Endothelial cell of umbilical vein (primary cell): ENCODE data around the gene LRRC4B. TPM values are rescaled to one million over a fixed set of nuclear protein-coding genes. Genes with fewer than 3 reads are reported as not detected.

Experiments used
- BruUV-seq: library from RNA; stranded (reverse); fragments of 400-500 nt; replicated peaks from 2 replicates; lab custom pipeline; 2021; lab: Mats Ljungman, UMichigan
- CTCF ChIA-PET: fragments of 300-600, 350-600 bp; sonication (Branson Sonifier 250); formaldehyde crosslinking; loops from one replicate; lab custom pipeline; 2021; ENCODE audit warnings: antibody characterized with exemption, inconsistent platforms; lab: Charles Lee
- POLR2A ChIA-PET: fragments of 300-600, 350-600 bp; sonication (Branson Sonifier 250); formaldehyde crosslinking; loops from one replicate; lab custom pipeline; 2021; ENCODE audit warnings: antibody characterized with exemption, inconsistent platforms; lab: Charles Lee
- DNase-seq: peaks from one replicate; pipeline ENCODE4 v3.0.0-alpha.2; 2011; ENCODE audit warnings: low read depth, low spot score
- FAIRE-seq: peaks from 2 replicates; lab custom pipeline; 2011; peaks lifted over from hg19 to GRCh38; lab: Jason Lieb, UNC
- H2AFZ ChIP-seq: 2 replicates; pipeline ENCODE4 v1.6.0; 2012; ENCODE audit warnings: low read depth, low read length, control low read depth, inconsistent platforms
- H3K27ac ChIP-seq: 2 replicates; pipeline ENCODE4 v1.5.1; 2011; ENCODE audit warnings: low read depth, mild to moderate bottlenecking, control low read depth, low read length, moderate library complexity; ENCODE audit not compliant: insufficient read depth
- H3K27me3 ChIP-seq, 2 experiments: 2 replicates each; pipeline versions ENCODE4 v1.6.0 to v1.6.1; 2011; ENCODE audit warnings: low read length in 2 of 2, mixed read lengths in 1 of 2; ENCODE audit not compliant: control insufficient read depth in 2 of 2, insufficient read depth in 2 of 2
- H3K36me3 ChIP-seq, 2 experiments: 2 replicates in 1 of 2; 3 replicates in 1 of 2; pipeline ENCODE4 v1.5.1; 2011; ENCODE audit warnings: low read length in 2 of 2, mild to moderate bottlenecking in 1 of 2, moderate library complexity in 1 of 2; ENCODE audit not compliant: control insufficient read depth in 2 of 2, insufficient read depth in 2 of 2; ENCODE audit errors: extremely low read depth in 1 of 2
- H3K4me1 ChIP-seq: 3 replicates; pipeline ENCODE4 v1.5.1; 2011; ENCODE audit warnings: mild to moderate bottlenecking, low read length; ENCODE audit not compliant: control insufficient read depth, insufficient read depth; ENCODE audit errors: extremely low read depth
- H3K4me2 ChIP-seq: 2 replicates; pipeline ENCODE4 v1.6.1; 2011; ENCODE audit warnings: low read length, control low read depth, mixed read lengths; ENCODE audit not compliant: insufficient read depth
- H3K4me3 ChIP-seq, 3 experiments: fragments of 200-600 bp in 1 of 3; sonication (generic), shearing (Covaris generic) in 1 of 3; replicated peaks in 1 of 3; 2 replicates each; pipeline ENCODE4 v1.5.1; 2011 to 2016; ENCODE audit warnings: control low read depth in 3 of 3, low read length in 3 of 3, mild to moderate bottlenecking in 2 of 3, inconsistent platforms in 1 of 3, low read depth in 1 of 3, moderate library complexity in 1 of 3; ENCODE audit not compliant: insufficient read depth in 1 of 3
- H3K79me2 ChIP-seq: 2 replicates; pipeline ENCODE4 v1.6.0; 2012; ENCODE audit warnings: low read length, inconsistent platforms; ENCODE audit not compliant: control insufficient read depth, insufficient read depth
- H3K9ac ChIP-seq: replicated peaks from 2 replicates; pipeline ENCODE3; 2011; ENCODE audit warnings: low read length, control low read depth; ENCODE audit not compliant: insufficient read depth; ENCODE audit errors: extremely low read depth
- H3K9me1 ChIP-seq: replicated peaks from 3 replicates; pipeline ENCODE4 v1.6.0; 2011; ENCODE audit warnings: mild to moderate bottlenecking, low read length; ENCODE audit not compliant: control insufficient read depth, insufficient read depth; ENCODE audit errors: extremely low read depth
- H3K9me3 ChIP-seq: replicated peaks from 2 replicates; pipeline ENCODE4 v1.5.1; 2012; ENCODE audit warnings: low read length, inconsistent platforms; ENCODE audit not compliant: control insufficient read depth, insufficient read depth
- H4K20me1 ChIP-seq: replicated peaks from 2 replicates; pipeline ENCODE3; 2011; ENCODE audit warnings: mild to moderate bottlenecking, low read length; ENCODE audit not compliant: control insufficient read depth, insufficient read depth; ENCODE audit errors: extremely low read depth
- EZH2 ChIP-seq: IDR thresholded peaks from 2 replicates; pipeline ENCODE4 v1.6.1; 2012; ENCODE audit warnings: borderline replicate concordance, low read depth, mild to moderate bottlenecking, moderate library complexity, low read length, inconsistent platforms; ENCODE audit not compliant: severe bottlenecking
- FOS ChIP-seq: IDR thresholded peaks from 2 replicates; pipeline ENCODE4 v1.6.1; 2011; ENCODE audit warnings: mild to moderate bottlenecking, low read length, moderate library complexity, borderline replicate concordance; ENCODE audit not compliant: insufficient read depth
- GATA2 ChIP-seq: IDR thresholded peaks from 2 replicates; pipeline ENCODE4 v1.7.0; 2011; ENCODE audit warnings: low read depth, mild to moderate bottlenecking, moderate library complexity, mixed read lengths, low read length; ENCODE audit not compliant: insufficient read length, insufficient read depth
- JUN ChIP-seq: IDR thresholded peaks from 2 replicates; pipeline ENCODE4 v1.6.1; 2011; ENCODE audit warnings: borderline replicate concordance, low read depth; ENCODE audit not compliant: insufficient read length, insufficient read depth
- MAX ChIP-seq: IDR thresholded peaks from 2 replicates; pipeline ENCODE4 v1.6.1; 2011; ENCODE audit not compliant: insufficient read depth, insufficient read length
- MYC ChIP-seq: IDR thresholded peaks from one replicate; pipeline ENCODE4 v1.6.1; 2011; ENCODE audit warnings: mild to moderate bottlenecking, low read depth, low read length
- POLR2A ChIP-seq: IDR thresholded peaks from 2 replicates; pipeline ENCODE4 v1.6.1; 2012; ENCODE audit warnings: low read depth, mild to moderate bottlenecking, control low read depth, low read length
- POLR2AphosphoS5 ChIP-seq: IDR thresholded peaks from 2 replicates; pipeline ENCODE4 v1.6.1; 2012; ENCODE audit warnings: low read depth, mild to moderate bottlenecking, control low read depth, low read length, moderate library complexity; ENCODE audit not compliant: insufficient read depth
- dilution Hi-C: fragments of 300-500 bp; cut with MboI; formaldehyde crosslinking; loops from one replicate; pipeline ENCODE4 v1.15.0; 2019; ENCODE audit warnings: low sequenced_read_pairs; ENCODE audit not compliant: extremely low pct_ligation_motif_present
- intact Hi-C: fragments of 100-400 bp; cut with micrococcal nuclease; formaldehyde crosslinking; loops from one replicate; pipeline ENCODE4 v1.10.0; 2022
- polyA plus RNA-seq, 4 experiments: library from polyadenylated mRNA; depleted of rRNA in 3 of 4; stranded (reverse) in 3 of 4; unstranded in 1 of 4; fragments of >200 nt; gene quantifications; 2 replicates each; pipeline versions ENCODE4 v1.2.1 to v1.2.3, GENCODE V29; 2011 to 2012; ENCODE audit warnings: missing spikeins in 1 of 4
- total RNA-seq: library from RNA; stranded (reverse); gene quantifications from 2 replicates; pipeline ENCODE4 v1.2.3, GENCODE V29; 2021
- TF ChIP-seq, protein P1 (sequence below), 2 donors: IDR thresholded peaks; 1 replicate in 1 of 2; 2 replicates in 1 of 2; pipeline ENCODE4 v1.5.1; 2011; ENCODE audit warnings: low read length in 2 of 2, mild to moderate bottlenecking in 2 of 2, moderate library complexity in 2 of 2, control low read depth in 1 of 2, inconsistent platforms in 1 of 2, low read depth in 1 of 2; ENCODE audit not compliant: insufficient read depth in 1 of 2; ENCODE audit errors: extremely low read depth in 1 of 2

Gene LRRC4B
- total and polyA plus RNA-seq, 2 donors (not counting 3 experiments of a cell fraction or from before 2014, with no cell fraction given): 0.08 TPM; not detected in 1

DNA sequence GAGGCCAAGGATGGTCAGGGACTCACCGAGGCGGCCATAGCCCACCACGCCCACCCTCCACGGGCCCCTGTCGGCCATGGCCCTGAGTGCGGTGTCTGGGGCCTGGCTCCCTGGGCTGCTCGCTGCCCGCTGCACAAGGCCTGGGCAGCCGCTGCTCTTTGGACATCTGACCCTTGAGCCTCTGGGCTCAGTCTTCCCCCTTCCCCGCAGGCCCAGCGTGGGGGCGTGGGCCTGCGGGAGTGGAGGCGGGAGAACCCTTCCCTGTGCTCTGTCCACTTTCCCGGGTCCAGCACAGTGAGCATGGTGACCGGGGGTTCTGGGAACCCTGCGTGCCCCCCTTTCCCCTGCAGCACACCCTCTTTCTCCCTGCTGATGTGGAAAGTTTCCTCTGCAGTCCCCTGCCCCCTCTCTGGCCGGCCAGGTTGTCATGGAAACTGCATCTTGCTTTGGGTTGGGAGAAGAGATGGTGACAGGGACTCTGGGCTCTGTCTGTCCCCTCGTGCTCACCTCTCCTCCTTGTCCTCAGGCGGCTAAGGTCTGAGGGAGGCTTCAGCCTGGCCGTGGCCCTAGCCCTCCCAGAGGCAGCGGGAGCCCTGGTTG, 54.4 kb downstream of the LRRC4B start, which contains the start of gene ASPDH:
Gene ASPDH (minus strand): TSS at position 168 of the 600 bp plus-strand sequence. CDS start 90 bp downstream, at position 78.
- H3K4me3 ChIP-seq: no peak within 1 kb of the TSS
- intact Hi-C loops: no loop called here
- no peak within 1 kb of the TSS for H3K27ac ChIP-seq

More for the DNA sequence above, 54.4 kb downstream of the LRRC4B start, which contains the start of gene ASPDH:
- dilution Hi-C loops: no loop called here
- CTCF ChIA-PET: interaction anchor here (0.5 kb wide), 1 partner anchor 30 kb away, joined by 3 read pairs; no protein-coding TSS in a partner anchor
- no peaks in the 10 kb centered on the region for H4K20me1 ChIP-seq
- POLR2A ChIA-PET: no interaction called here
- H2AFZ ChIP-seq: no peak within 1 kb of the TSS
- no peaks in the 10 kb centered on the region for H3K27me3 ChIP-seq
- no peak for FAIRE-seq
- TF ChIP-seq POLR2A (no peak), EZH2 (no peak), MYC (no peak), GATA2 (no peak), MAX (no peak), POLR2AphosphoS5 (no peak), JUN (no peak), FOS (no peak)
- TF ChIP-seq, protein P1, sequence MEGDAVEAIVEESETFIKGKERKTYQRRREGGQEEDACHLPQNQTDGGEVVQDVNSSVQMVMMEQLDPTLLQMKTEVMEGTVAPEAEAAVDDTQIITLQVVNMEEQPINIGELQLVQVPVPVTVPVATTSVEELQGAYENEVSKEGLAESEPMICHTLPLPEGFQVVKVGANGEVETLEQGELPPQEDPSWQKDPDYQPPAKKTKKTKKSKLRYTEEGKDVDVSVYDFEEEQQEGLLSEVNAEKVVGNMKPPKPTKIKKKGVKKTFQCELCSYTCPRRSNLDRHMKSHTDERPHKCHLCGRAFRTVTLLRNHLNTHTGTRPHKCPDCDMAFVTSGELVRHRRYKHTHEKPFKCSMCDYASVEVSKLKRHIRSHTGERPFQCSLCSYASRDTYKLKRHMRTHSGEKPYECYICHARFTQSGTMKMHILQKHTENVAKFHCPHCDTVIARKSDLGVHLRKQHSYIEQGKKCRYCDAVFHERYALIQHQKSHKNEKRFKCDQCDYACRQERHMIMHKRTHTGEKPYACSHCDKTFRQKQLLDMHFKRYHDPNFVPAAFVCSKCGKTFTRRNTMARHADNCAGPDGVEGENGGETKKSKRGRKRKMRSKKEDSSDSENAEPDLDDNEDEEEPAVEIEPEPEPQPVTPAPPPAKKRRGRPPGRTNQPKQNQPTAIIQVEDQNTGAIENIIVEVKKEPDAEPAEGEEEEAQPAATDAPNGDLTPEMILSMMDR (IDR thresholded peaks at IDR 0.05; ENCODE audit: extremely low read depth in 1 of 2, insufficient read depth in 1 of 2, low read depth in 1 of 2, low read length in 2 of 2): no peak
- no peaks in the 10 kb centered on the region for H3K36me3 ChIP-seq
- H3K9me1 ChIP-seq: no peaks in the 10 kb centered on the region
- peaks cover 7% of the 10 kb centered on the region for H3K4me1 ChIP-seq
- no peak within 1 kb of the TSS for H3K4me2 ChIP-seq
- DNase-seq: no peak
- no peaks in the 10 kb centered on the region for H3K9me3 ChIP-seq
- no peaks in the 10 kb centered on the region for H3K79me2 ChIP-seq
- no peak within 1 kb of the TSS for H3K9ac ChIP-seq
- no TSS peak for BruUV-seq
